PC-9 (cell line): ENCODE data around the gene SUGT1. TPM values are rescaled to one million over a fixed set of nuclear protein-coding genes. Genes with fewer than 3 reads are reported as not detected.

Experiments used
- BruUV-seq: library from RNA; stranded (reverse); fragments of 400-500 nt; replicated peaks from 2 replicates; lab custom pipeline; 2021; lab: Mats Ljungman, UMichigan
- CTCF ChIA-PET: fragments of 300-600 bp; sonication (Branson Sonifier 250); formaldehyde crosslinking; loops from one replicate; lab custom pipeline; 2022; ENCODE audit warnings: antibody characterized with exemption; lab: Charles Lee
- POLR2A ChIA-PET: fragments of 300-600 bp; sonication (Branson Sonifier 250); formaldehyde crosslinking; loops from one replicate; lab custom pipeline; 2022; ENCODE audit warnings: antibody characterized with exemption; ENCODE audit not compliant: unreplicated experiment; lab: Charles Lee
- DNase-seq, 2 experiments: peaks; one replicate each; pipeline versions ENCODE4 v3.0.0 to v3.0.0-alpha.2; 2015 to 2022; ENCODE audit warnings: mixed read lengths in 1 of 2
- H2AFZ ChIP-seq: fragments of 200-600 bp; sonication (generic); 2 replicates; pipeline ENCODE4 v1.8.1; 2017; ENCODE audit warnings: antibody characterized with exemption
- H3F3A ChIP-seq: fragments of 200-600 bp; sonication (generic); 2 replicates; pipeline ENCODE4 v1.8.1; 2017; ENCODE audit warnings: antibody characterized with exemption, mild to moderate bottlenecking, low read depth; ENCODE audit not compliant: insufficient read depth
- H3K27ac ChIP-seq: fragments of 200-600 bp; sonication (generic); 2 replicates; pipeline ENCODE4 v1.6.1; 2016; ENCODE audit warnings: mixed run types
- H3K27me3 ChIP-seq: fragments of 200-600 bp; sonication (generic); 2 replicates; pipeline ENCODE4 v1.6.1; 2016; ENCODE audit warnings: low read depth, mixed run types; ENCODE audit not compliant: insufficient read depth
- H3K36me3 ChIP-seq: fragments of 200-600 bp; sonication (generic); 2 replicates; pipeline ENCODE4 v1.6.1; 2016; ENCODE audit warnings: low read depth, mixed run types
- H3K4me1 ChIP-seq: fragments of 200-600 bp; sonication (generic); replicated peaks from 2 replicates; pipeline ENCODE4 v1.6.1; 2016; ENCODE audit warnings: mixed run types; ENCODE audit not compliant: insufficient read depth
- H3K4me2 ChIP-seq: fragments of 200-600 bp; sonication (generic); 2 replicates; pipeline ENCODE4 v1.6.1; 2017; ENCODE audit warnings: mixed run types
- H3K4me3 ChIP-seq: fragments of 200-600 bp; sonication (generic); 2 replicates; pipeline ENCODE4 v1.6.1; 2016; ENCODE audit warnings: mixed run types
- H3K79me2 ChIP-seq: fragments of 200-600 bp; sonication (generic); 2 replicates; pipeline ENCODE4 v1.6.1; 2017; ENCODE audit warnings: low read depth, mixed run types
- H3K9me2 ChIP-seq: fragments of 200-600 bp; sonication (generic); 2 replicates; pipeline ENCODE4 v1.8.1; 2017; ENCODE audit warnings: mild to moderate bottlenecking; ENCODE audit not compliant: insufficient read depth
- H3K9me3 ChIP-seq: fragments of 200-600 bp; sonication (generic); 2 replicates; pipeline ENCODE4 v1.8.1; 2016; ENCODE audit warnings: low read depth; ENCODE audit not compliant: insufficient read depth
- H4K20me1 ChIP-seq: fragments of 200-600 bp; sonication (generic); 2 replicates; pipeline ENCODE4 v1.8.1; 2017; ENCODE audit not compliant: insufficient read depth
- EZH2 ChIP-seq: fragments of 200-600 bp; sonication (generic); IDR thresholded peaks from 2 replicates; pipeline ENCODE4 v1.8.0; 2017; ENCODE audit warnings: antibody characterized with exemption, low read depth
- intact Hi-C: fragments of 100-400 bp; cut with micrococcal nuclease; formaldehyde crosslinking; loops from one replicate; pipeline ENCODE4 v1.10.0; 2022; ENCODE audit not compliant: unreplicated experiment
- total RNA-seq: library from RNA; stranded (reverse); gene quantifications from 2 replicates; pipeline ENCODE4 v1.2.3, GENCODE V29; 2021
- TF ChIP-seq, protein P1 (sequence below): fragments of 200-600 bp; sonication (generic); conservative IDR thresholded peaks from 2 replicates; pipeline ENCODE4 v1.6.1; 2017; ENCODE audit warnings: mixed run types, antibody characterized with exemption, mild to moderate bottlenecking, moderate library complexity

Gene SUGT1
- total RNA-seq, 1 experiment from 2014 or later, result 57.2 TPM

GRCh38 chr13:52737965-52738364 lies 85.3 kb downstream of the SUGT1 start:
- H3K4me2 ChIP-seq, result no peak overlapping the region
- CTCF ChIA-PET, result no interaction called here
- H3K9me2 ChIP-seq, result no peaks in the 10 kb centered on the region
- H3K36me3 ChIP-seq, result no peaks in the 10 kb centered on the region
- H3K27me3 ChIP-seq, result peaks cover 30% of the 10 kb centered on the region
- DNase-seq, result no peak
- intact Hi-C loops, result no loop called here
- H4K20me1 ChIP-seq, result no peaks in the 10 kb centered on the region
- no peaks in the 10 kb centered on the region for H3K9me3 ChIP-seq
- no TSS peak for BruUV-seq
- POLR2A ChIA-PET, result no interaction called here
- H3K79me2 ChIP-seq, result no peaks in the 10 kb centered on the region
- no peak for TF ChIP-seq EZH2
- TF ChIP-seq, protein P1, sequence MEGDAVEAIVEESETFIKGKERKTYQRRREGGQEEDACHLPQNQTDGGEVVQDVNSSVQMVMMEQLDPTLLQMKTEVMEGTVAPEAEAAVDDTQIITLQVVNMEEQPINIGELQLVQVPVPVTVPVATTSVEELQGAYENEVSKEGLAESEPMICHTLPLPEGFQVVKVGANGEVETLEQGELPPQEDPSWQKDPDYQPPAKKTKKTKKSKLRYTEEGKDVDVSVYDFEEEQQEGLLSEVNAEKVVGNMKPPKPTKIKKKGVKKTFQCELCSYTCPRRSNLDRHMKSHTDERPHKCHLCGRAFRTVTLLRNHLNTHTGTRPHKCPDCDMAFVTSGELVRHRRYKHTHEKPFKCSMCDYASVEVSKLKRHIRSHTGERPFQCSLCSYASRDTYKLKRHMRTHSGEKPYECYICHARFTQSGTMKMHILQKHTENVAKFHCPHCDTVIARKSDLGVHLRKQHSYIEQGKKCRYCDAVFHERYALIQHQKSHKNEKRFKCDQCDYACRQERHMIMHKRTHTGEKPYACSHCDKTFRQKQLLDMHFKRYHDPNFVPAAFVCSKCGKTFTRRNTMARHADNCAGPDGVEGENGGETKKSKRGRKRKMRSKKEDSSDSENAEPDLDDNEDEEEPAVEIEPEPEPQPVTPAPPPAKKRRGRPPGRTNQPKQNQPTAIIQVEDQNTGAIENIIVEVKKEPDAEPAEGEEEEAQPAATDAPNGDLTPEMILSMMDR, result no peak
- H2AFZ ChIP-seq, result no peak overlapping the region
- no peak overlapping the region for H3K4me3 ChIP-seq
- no peak overlapping the region for H3K27ac ChIP-seq
- no peaks in the 10 kb centered on the region for H3K4me1 ChIP-seq
- no peaks in the 10 kb centered on the region for H3F3A ChIP-seq

DNA sequence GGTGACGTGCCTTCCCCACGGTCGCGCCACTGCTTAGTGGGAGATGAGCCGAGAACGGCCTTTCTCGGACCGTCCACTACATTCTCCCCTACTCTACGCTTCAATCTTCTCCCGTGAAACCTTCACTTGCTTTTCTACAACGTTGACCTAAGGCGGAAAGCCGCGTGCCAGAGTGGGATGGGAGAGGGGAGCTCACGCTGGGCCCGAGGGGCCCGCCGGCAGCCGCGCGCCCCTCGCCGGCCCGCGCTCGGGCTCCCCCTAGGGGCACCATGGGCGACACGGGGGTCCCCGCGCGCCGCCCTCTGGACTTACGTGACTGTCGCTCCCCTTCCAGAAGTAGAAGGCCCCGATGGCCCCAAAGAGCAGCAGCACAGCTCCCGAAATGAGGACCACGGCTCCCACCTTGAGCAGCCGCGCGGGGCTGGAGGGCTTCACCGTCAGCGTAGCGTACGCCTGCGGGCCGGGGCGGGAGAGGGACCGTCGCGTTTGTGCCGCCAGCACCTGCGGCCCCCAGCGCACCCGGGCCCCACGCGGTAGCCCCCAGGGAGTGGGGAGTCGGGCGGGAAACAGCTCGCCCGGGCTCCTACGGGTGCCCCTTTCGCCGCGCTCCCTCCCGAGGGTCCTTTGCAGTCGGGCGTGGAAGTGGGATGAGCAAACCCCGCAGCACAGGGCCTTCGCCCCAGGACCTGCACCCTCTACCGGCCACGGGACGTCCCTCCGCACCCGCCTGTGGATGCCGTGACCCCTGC lies 86.3 kb downstream of the SUGT1 start:
- H4K20me1 ChIP-seq, result no peaks in the 10 kb centered on the region
- no peaks in the 10 kb centered on the region for H3K79me2 ChIP-seq
- no peaks in the 10 kb centered on the region for H3F3A ChIP-seq
- ChIA-PET CTCF (no interaction called here), POLR2A (no interaction called here)
- H3K4me3 ChIP-seq, result no peak overlapping the region
- H3K36me3 ChIP-seq, result no peaks in the 10 kb centered on the region
- no peak overlapping the region for H3K4me2 ChIP-seq
- DNase-seq, result no peak
- no peak overlapping the region for H2AFZ ChIP-seq
- no peaks in the 10 kb centered on the region for H3K9me3 ChIP-seq
- TF ChIP-seq EZH2, result no peak
- TF ChIP-seq, protein P1, result no peak
- intact Hi-C loops, result no loop called here
- peaks cover 27% of the 10 kb centered on the region for H3K27me3 ChIP-seq
- no peak overlapping the region for H3K27ac ChIP-seq
- BruUV-seq, result no TSS peak
- no peaks in the 10 kb centered on the region for H3K4me1 ChIP-seq
- no peaks in the 10 kb centered on the region; the same call in 1 of the 2 replicates for H3K9me2 ChIP-seq

- POLR2A ChIA-PET, result no interaction called here
- intact Hi-C loops, result no loop called here
- CTCF ChIA-PET, result no interaction called here
- H3F3A ChIP-seq, result no peaks in the 10 kb centered on the region
- TF ChIP-seq, protein P1, result no peak
- TF ChIP-seq EZH2, result no peak
- no peak within 1 kb of the TSS for H2AFZ ChIP-seq
- no peaks in the 10 kb centered on the region for H3K9me3 ChIP-seq
- no peaks in the 10 kb centered on the region; the same call in 1 of the 2 replicates for H3K9me2 ChIP-seq
- H3K79me2 ChIP-seq, result no peaks in the 10 kb centered on the region
- H3K4me2 ChIP-seq, result no peak within 1 kb of the TSS
- DNase-seq, result no peak
- no peak within 1 kb of the TSS for H3K4me3 ChIP-seq
- H3K36me3 ChIP-seq, result no peaks in the 10 kb centered on the region
- BruUV-seq, result no TSS peak
- no peaks in the 10 kb centered on the region for H3K4me1 ChIP-seq
- no peaks in the 10 kb centered on the region for H4K20me1 ChIP-seq
- peaks cover 28% of the 10 kb centered on the region for H3K27me3 ChIP-seq
- H3K27ac ChIP-seq, result no peak within 1 kb of the TSS
Observed at GRCh38 chr13:52739468-52740071, 86.9 kb downstream of the SUGT1 start, which contains the start of gene CNMD. TSS of gene CNMD (minus strand) at chr13:52739820. CDS start at chr13:52739701, 119 bp downstream.
